Heart right ventricle (tissue), 16 donors: ENCODE data around the gene FASTKD3. TPM values are rescaled to one million over a fixed set of nuclear protein-coding genes. Genes with fewer than 3 reads are reported as not detected.

Experiments used
- ATAC-seq, 8 donors: fragments of 200-7000 bp; cut with Tn5 transposase; one replicate each; pipeline ENCODE4 v1.9.1; 2020; ENCODE audit warnings: mild to moderate bottlenecking in 8 of 8, moderate library complexity in 8 of 8, moderate number of reproducible peaks in 1 of 8
- DNase-seq, 2 donors: peaks; one replicate each; pipeline ENCODE4 v3.0.0-alpha.2; 2020
- H3K27ac ChIP-seq, 10 donors: fragments of 200-600 bp; sonication (generic) in 2 of 10; one replicate each; pipeline versions ENCODE4 v1.5.0 to v1.8.0; 2020 to 2022; ENCODE audit warnings: mild to moderate bottlenecking in 3 of 10
- H3K27me3 ChIP-seq, 7 donors: fragments of 200-600 bp; one replicate each; pipeline ENCODE4 v1.8.0; 2021 to 2022; ENCODE audit warnings: mild to moderate bottlenecking in 2 of 7
- H3K36me3 ChIP-seq, 9 donors: fragments of 200-600 bp; sonication (generic) in 1 of 9; one replicate each; pipeline versions ENCODE4 v1.5.0 to v1.8.0; 2020 to 2022; ENCODE audit warnings: mild to moderate bottlenecking in 2 of 9
- H3K4me1 ChIP-seq, 9 donors: fragments of 200-600 bp; sonication (generic) in 1 of 9; one replicate each; pipeline versions ENCODE4 v1.5.0 to v1.8.0; 2020 to 2022; ENCODE audit warnings: mild to moderate bottlenecking in 4 of 9
- H3K4me3 ChIP-seq, 10 donors: fragments of 200-600 bp; sonication (generic) in 2 of 10; one replicate each; pipeline versions ENCODE4 v1.5.0 to v1.8.0; 2020 to 2022; ENCODE audit warnings: mild to moderate bottlenecking in 7 of 10, moderate library complexity in 2 of 10
- H3K9me3 ChIP-seq, 11 donors: fragments of 200-600 bp in 10 of 11; sonication (generic) in 2 of 11; one replicate each; pipeline versions ENCODE4 v1.5.0 to v1.8.0; 2013 to 2022; ENCODE audit warnings: mild to moderate bottlenecking in 2 of 11, control low read depth in 1 of 11, moderate library complexity in 1 of 11
- CTCF ChIP-seq, 9 donors: fragments of 200-600 bp; sonication (generic) in 2 of 9; IDR thresholded peaks; one replicate each; pipeline versions ENCODE4 v1.5.0 to v1.8.0; 2021 to 2022; ENCODE audit warnings: antibody characterized with exemption in 9 of 9, mild to moderate bottlenecking in 5 of 9, moderate library complexity in 1 of 9
- WGBS, 2 donors: extraction: QIAGEN DNeasy Blood & Tissue Kit; methylation state at CpG; one replicate each; pipeline ENCODE4 v1.1.7; 2013; ENCODE audit warnings: inconsistent platforms in 1 of 2; 5-methylcytosine and 5-hydroxymethylcytosine counted together
- intact Hi-C, 10 donors: fragments of 100-400 bp; cut with DNase I; formaldehyde crosslinking; loops; one replicate each; pipeline versions ENCODE4 v1.11.1 to v1.14.2; 2022
- polyA plus RNA-seq, 2 donors: library from polyadenylated mRNA; stranded (reverse); fragments of 200-250 nt; gene quantifications; one replicate each; pipeline ENCODE4 v1.2.3, GENCODE V29; 2013
- total RNA-seq, 10 donors: library from RNA; stranded (reverse); fragmentation: NEBNext Ultra II Directional in 3 of 10; extraction: Animal tissue kit (Norgen Biotek cat#: 25700) in 3 of 10; gene quantifications; one replicate each; pipeline versions ENCODE4 v1.2.1 to v1.2.4, GENCODE V29; 2021 to 2023
- donor health status: Arrhythmogenic right ventricular cardiomyopathy.
- donor health status: ischemic (EF 13 %, LVEDD 7.1; RV severe dilation, severe dysfunction).
- donor health status: healthy with polysubstance abuse.
- donor health status: DM: no; HTN: yes; CAD: no.
- donor health status: DM: no; HTN: no; CAD: no.
- donor health status: ischemic (EF 25% LVEDD 6.9; RV normal size, moderate dysfunction).
- donor health status: ischemic (EF 25% LVEDD 5.7; RV mildly dilated, moderate dysfunction).
- donor health status: healthy.
- donor health status: DM: yes; HTN: yes; CAD: no.
- donor health status: Ischemic cardiomyopathy.
- donor health status: ischemic (EF 35%, LVEDD 5.7; RV mildly dilated, moderate dysfunction).
- donor health status: nonischemic (EF 11% LVEDD 7.7; RV severe dilation, severe dysfunction).
- donor health status: DM: yes; HTN: yes; CAD: no.
- donor health status: PGD.
- donor health status: ischemic (EF 29% LVEDD 5.4; RV normal size, mild dysfunction).
- donor health status: nonischemic (EF 23%, LVEDD 6.1; RV moderate dilation, normal function).

The FASTKD3 gene
- total and polyA plus RNA-seq, 12 donors: 3.1 to 24.7 (median 5.1) TPM

- DNase-seq (no peak), ATAC-seq (no peak)
- H3K27ac ChIP-seq: no peak overlapping the region
- no peaks in the 10 kb centered on the region for H3K9me3 ChIP-seq
- H3K27me3 ChIP-seq: no peaks in the 10 kb centered on the region
- 67 to 73% methylated on average over 5 of the region's 5 CpGs for WGBS, 2 donors
- H3K4me3 ChIP-seq: no peak overlapping the region
- H3K4me1 ChIP-seq: no peaks in the 10 kb centered on the region
- intact Hi-C loops: no loop called here
- H3K36me3 ChIP-seq: peaks cover 0 to 100% (median 74%) of the 10 kb centered on the region in 9 donors
- TF ChIP-seq CTCF (IDR thresholded peaks at IDR 0.05): no peak
Observed at GRCh38 chr5:7894439-7894838, 25.6 kb upstream of the FASTKD3 start.

GRCh38 chr5:7888901-7889300, 20.1 kb upstream of the FASTKD3 start:
- ATAC-seq (no peak), DNase-seq (no peak)
- intact Hi-C loops: no loop called here
- Histone ChIP-seq H3K4me3 (no peak overlapping the region), H3K36me3 (peaks cover 0 to 97% (median 56%) of the 10 kb centered on the region in 9 donors), H3K4me1 (no peaks in the 10 kb centered on the region), H3K27me3 (no peaks in the 10 kb centered on the region), H3K27ac (no peak overlapping the region), H3K9me3 (no peaks in the 10 kb centered on the region)
- TF ChIP-seq CTCF (IDR thresholded peaks at IDR 0.05): no peak
- 95 to 97% methylated on average over 9 of the region's 9 CpGs for WGBS, 2 donors

GRCh38 chr5:7886849-7887475, 18.1 kb upstream of the FASTKD3 start:
- 75 to 79% methylated on average over 7 of the region's 7 CpGs for WGBS, 2 donors
- Histone ChIP-seq H3K36me3 (peaks cover 0 to 97% (median 51%) of the 10 kb centered on the region in 9 donors), H3K9me3 (no peaks in the 10 kb centered on the region), H3K4me3 (no peak overlapping the region), H3K27me3 (no peaks in the 10 kb centered on the region), H3K27ac (no peak overlapping the region), H3K4me1 (no peaks in the 10 kb centered on the region)
- intact Hi-C loops: no loop called here
- peak; percentile 12 to 60 (median 50) for TF ChIP-seq CTCF (IDR thresholded peaks at IDR 0.05)
- DNase-seq (no peak), ATAC-seq (no peak)

- no peaks in the 10 kb centered on the region for H3K4me1 ChIP-seq
- 73 to 78% methylated on average over 5 of the region's 5 CpGs for WGBS, 2 donors
- H3K27me3 ChIP-seq: no peaks in the 10 kb centered on the region
- H3K9me3 ChIP-seq: no peaks in the 10 kb centered on the region
- H3K27ac ChIP-seq: no peak overlapping the region
- ATAC-seq (peak in 2 of 8 donors; percentile 75 to 85), DNase-seq (peak in 1 of 2 donors; percentile 16)
- no peak overlapping the region for H3K4me3 ChIP-seq
- intact Hi-C loops: no loop called here
- H3K36me3 ChIP-seq: peaks cover 0 to 97% (median 45%) of the 10 kb centered on the region in 9 donors
- TF ChIP-seq CTCF (IDR thresholded peaks at IDR 0.05): no peak
Observed at GRCh38 chr5:7884491-7885267, 15.8 kb upstream of the FASTKD3 start.
